Panc1 (cell line): Measurements from ENCODE around the gene CDH19. TPM values are rescaled to one million over a fixed set of nuclear protein-coding genes. Genes with fewer than 3 reads are reported as not detected.

ENCODE experiments used
- ATAC-seq: fragments of 200-7000 bp; cut with Tn5 transposase; 2 replicates; pipeline ENCODE4 v1.9.1; 2020; ENCODE audit warnings: mild to moderate bottlenecking, moderate library complexity
- BruUV-seq: library from RNA; stranded (reverse); fragments of 400-500 nt; replicated peaks from 2 replicates; lab custom pipeline; 2021; lab: Mats Ljungman, UMichigan
- CTCF ChIA-PET: fragments of 300-600 bp; sonication (Branson Sonifier 250); formaldehyde crosslinking; loops from one replicate; lab custom pipeline; 2022; ENCODE audit warnings: antibody characterized with exemption; lab: Charles Lee
- POLR2A ChIA-PET: fragments of 300-600 bp; sonication (Branson Sonifier 250); formaldehyde crosslinking; loops from one replicate; lab custom pipeline; 2022; ENCODE audit warnings: antibody characterized with exemption; lab: Charles Lee
- DNase-seq: peaks from one replicate; pipeline ENCODE4 v3.0.0-alpha.2; 2010; ENCODE audit warnings: low read depth, low spot score
- H3K27ac ChIP-seq: 2 replicates; pipeline ENCODE4 v1.5.1; 2011; ENCODE audit warnings: mild to moderate bottlenecking, low read length, inconsistent platforms
- H3K27me3 ChIP-seq: fragments of 200-500 bp; sonication (Bioruptor generic); 2 replicates; pipeline ENCODE4 v1.6.0; 2014; ENCODE audit warnings: low read length, inconsistent platforms; ENCODE audit not compliant: control insufficient read depth, insufficient read depth
- H3K36me3 ChIP-seq: fragments of 200-500 bp; sonication (Bioruptor generic); 2 replicates; pipeline ENCODE4 v1.5.1; 2014; ENCODE audit warnings: inconsistent platforms, mild to moderate bottlenecking, low read length, moderate library complexity; ENCODE audit not compliant: control insufficient read depth, insufficient read depth
- H3K4me1 ChIP-seq: 2 replicates; pipeline ENCODE4 v1.5.1; 2011; ENCODE audit warnings: inconsistent platforms, mild to moderate bottlenecking, low read length, moderate library complexity; ENCODE audit not compliant: control insufficient read depth, insufficient read depth
- H3K4me3 ChIP-seq, 2 experiments: 2 replicates each; pipeline ENCODE4 v1.5.1; 2011 to 2012; ENCODE audit warnings: low read depth in 2 of 2, low read length in 2 of 2, mild to moderate bottlenecking in 2 of 2, inconsistent platforms in 1 of 2, moderate library complexity in 1 of 2
- H3K9me3 ChIP-seq: fragments of 200-500 bp; sonication (Bioruptor generic); 2 replicates; pipeline ENCODE4 v1.5.1; 2014; ENCODE audit warnings: low read depth, mild to moderate bottlenecking, inconsistent platforms, low read length, moderate library complexity; ENCODE audit not compliant: control insufficient read depth, insufficient read depth
- POLR2AphosphoS5 ChIP-seq: IDR thresholded peaks from 2 replicates; pipeline ENCODE4 v1.6.1; 2012; ENCODE audit warnings: mild to moderate bottlenecking, low read depth, low read length, moderate library complexity
- SIN3A ChIP-seq: IDR thresholded peaks from 2 replicates; pipeline ENCODE4 v1.6.1; 2012; ENCODE audit warnings: low read depth, mild to moderate bottlenecking, low read length, moderate library complexity, borderline replicate concordance; ENCODE audit not compliant: insufficient read depth
- TCF7L2 ChIP-seq: IDR thresholded peaks from 2 replicates; pipeline ENCODE4 v1.6.1; 2011; ENCODE audit warnings: mild to moderate bottlenecking, low read depth, low read length, inconsistent platforms
- in situ Hi-C: cut with HindIII; loops from 2 replicates; pipeline ENCODE4 v1.10.0; 2016; ENCODE audit warnings: low sequenced_read_pairs, low pct_unique_long_range_greater_than_20kb
- intact Hi-C: fragments of 100-400 bp; cut with micrococcal nuclease; formaldehyde crosslinking; loops from one replicate; pipeline ENCODE4 v1.10.0; 2022; ENCODE audit not compliant: unreplicated experiment
- total RNA-seq: library from RNA; stranded (reverse); gene quantifications from one replicate; pipeline ENCODE4 v1.2.1, GENCODE V29; 2021; ENCODE audit not compliant: unreplicated experiment
- TF ChIP-seq, protein P1 (sequence below): fragments of 450-650 bp; IDR thresholded peaks from 2 replicates; pipeline ENCODE4 v1.5.1; 2017; ENCODE audit warnings: mild to moderate bottlenecking
- TF ChIP-seq, protein P2 (sequence below), 2 experiments: IDR thresholded peaks; 2 replicates each; pipeline ENCODE4 v1.6.1; 2011 to 2012; ENCODE audit warnings: low read depth in 2 of 2, control low read depth in 1 of 2, low read length in 1 of 2, mild to moderate bottlenecking in 1 of 2, moderate library complexity in 1 of 2; ENCODE audit not compliant: insufficient read depth in 1 of 2

CDH19 gene
- total RNA-seq, 1 experiment from 2014 or later, result not detected

DNA sequence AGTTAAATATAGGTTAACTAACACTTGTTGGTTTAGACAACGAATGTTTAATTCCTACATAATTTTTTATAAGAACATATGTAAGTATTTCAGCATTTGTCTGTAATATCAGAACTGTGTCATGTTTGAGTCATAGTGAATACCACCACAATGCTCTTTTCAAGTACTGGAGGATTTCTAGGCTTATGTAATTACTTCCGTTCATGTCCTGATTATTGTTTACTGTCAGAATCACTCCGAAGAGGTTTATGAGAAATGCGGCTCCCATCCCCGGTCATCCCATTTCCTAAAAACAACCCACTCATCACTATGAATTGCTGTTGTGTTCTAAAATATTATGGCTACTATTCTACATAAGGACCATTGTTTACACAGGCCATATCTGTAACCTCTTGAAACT lies 45.1 kb downstream of the CDH19 start:
- H3K4me1 ChIP-seq, result no peaks in the 10 kb centered on the region
- H3K27ac ChIP-seq, result no peak overlapping the region
- no peaks in the 10 kb centered on the region for H3K27me3 ChIP-seq
- CTCF ChIA-PET, result no interaction called here
- POLR2A ChIA-PET, result no interaction called here
- no peak for DNase-seq
- intact Hi-C loops, result loop anchor here (5.0 kb wide), 1 partner anchor 314 kb away; no protein-coding TSS in a partner anchor
- no TSS peak for BruUV-seq
- in situ Hi-C loops, result no loop called here
- ATAC-seq, result no peak
- H3K9me3 ChIP-seq, result no peaks in the 10 kb centered on the region
- H3K36me3 ChIP-seq, result no peaks in the 10 kb centered on the region
- TF ChIP-seq, protein P1, sequence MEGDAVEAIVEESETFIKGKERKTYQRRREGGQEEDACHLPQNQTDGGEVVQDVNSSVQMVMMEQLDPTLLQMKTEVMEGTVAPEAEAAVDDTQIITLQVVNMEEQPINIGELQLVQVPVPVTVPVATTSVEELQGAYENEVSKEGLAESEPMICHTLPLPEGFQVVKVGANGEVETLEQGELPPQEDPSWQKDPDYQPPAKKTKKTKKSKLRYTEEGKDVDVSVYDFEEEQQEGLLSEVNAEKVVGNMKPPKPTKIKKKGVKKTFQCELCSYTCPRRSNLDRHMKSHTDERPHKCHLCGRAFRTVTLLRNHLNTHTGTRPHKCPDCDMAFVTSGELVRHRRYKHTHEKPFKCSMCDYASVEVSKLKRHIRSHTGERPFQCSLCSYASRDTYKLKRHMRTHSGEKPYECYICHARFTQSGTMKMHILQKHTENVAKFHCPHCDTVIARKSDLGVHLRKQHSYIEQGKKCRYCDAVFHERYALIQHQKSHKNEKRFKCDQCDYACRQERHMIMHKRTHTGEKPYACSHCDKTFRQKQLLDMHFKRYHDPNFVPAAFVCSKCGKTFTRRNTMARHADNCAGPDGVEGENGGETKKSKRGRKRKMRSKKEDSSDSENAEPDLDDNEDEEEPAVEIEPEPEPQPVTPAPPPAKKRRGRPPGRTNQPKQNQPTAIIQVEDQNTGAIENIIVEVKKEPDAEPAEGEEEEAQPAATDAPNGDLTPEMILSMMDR, result no peak
- TF ChIP-seq POLR2AphosphoS5 (no peak), TCF7L2 (no peak), SIN3A (no peak)
- TF ChIP-seq, protein P2, sequence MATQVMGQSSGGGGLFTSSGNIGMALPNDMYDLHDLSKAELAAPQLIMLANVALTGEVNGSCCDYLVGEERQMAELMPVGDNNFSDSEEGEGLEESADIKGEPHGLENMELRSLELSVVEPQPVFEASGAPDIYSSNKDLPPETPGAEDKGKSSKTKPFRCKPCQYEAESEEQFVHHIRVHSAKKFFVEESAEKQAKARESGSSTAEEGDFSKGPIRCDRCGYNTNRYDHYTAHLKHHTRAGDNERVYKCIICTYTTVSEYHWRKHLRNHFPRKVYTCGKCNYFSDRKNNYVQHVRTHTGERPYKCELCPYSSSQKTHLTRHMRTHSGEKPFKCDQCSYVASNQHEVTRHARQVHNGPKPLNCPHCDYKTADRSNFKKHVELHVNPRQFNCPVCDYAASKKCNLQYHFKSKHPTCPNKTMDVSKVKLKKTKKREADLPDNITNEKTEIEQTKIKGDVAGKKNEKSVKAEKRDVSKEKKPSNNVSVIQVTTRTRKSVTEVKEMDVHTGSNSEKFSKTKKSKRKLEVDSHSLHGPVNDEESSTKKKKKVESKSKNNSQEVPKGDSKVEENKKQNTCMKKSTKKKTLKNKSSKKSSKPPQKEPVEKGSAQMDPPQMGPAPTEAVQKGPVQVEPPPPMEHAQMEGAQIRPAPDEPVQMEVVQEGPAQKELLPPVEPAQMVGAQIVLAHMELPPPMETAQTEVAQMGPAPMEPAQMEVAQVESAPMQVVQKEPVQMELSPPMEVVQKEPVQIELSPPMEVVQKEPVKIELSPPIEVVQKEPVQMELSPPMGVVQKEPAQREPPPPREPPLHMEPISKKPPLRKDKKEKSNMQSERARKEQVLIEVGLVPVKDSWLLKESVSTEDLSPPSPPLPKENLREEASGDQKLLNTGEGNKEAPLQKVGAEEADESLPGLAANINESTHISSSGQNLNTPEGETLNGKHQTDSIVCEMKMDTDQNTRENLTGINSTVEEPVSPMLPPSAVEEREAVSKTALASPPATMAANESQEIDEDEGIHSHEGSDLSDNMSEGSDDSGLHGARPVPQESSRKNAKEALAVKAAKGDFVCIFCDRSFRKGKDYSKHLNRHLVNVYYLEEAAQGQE (IDR thresholded peaks at IDR 0.05; ENCODE audit: insufficient read depth in 1 of 2, low read depth in 2 of 2, low read length in 1 of 2), result no peak
- no peak overlapping the region for H3K4me3 ChIP-seq

DNA sequence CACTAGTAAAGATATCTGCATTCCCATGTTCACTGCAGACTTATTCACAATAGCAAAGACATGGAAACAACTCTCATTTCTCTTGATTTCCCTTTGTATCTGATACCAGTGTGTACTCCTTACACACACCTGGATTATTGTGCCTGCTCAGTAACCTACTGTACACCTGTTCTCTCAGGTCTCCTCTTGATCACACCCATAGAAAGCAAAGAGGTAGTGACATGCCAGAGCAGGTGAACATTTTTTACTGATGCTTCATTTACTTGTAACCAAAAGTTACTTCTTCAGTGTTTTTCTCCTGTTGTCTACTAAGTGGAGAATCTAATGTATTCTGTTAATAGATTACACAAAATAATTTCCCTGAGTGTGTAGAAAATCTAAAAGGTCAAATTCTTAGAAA lies 46.8 kb downstream of the CDH19 start:
- ChIA-PET CTCF (no interaction called here), POLR2A (no interaction called here)
- H3K27ac ChIP-seq, result no peak overlapping the region
- no peaks in the 10 kb centered on the region for H3K27me3 ChIP-seq
- DNase-seq (no peak), ATAC-seq (no peak)
- in situ Hi-C loops (no loop called here), intact Hi-C loops (loop anchor here (5.0 kb wide), 1 partner anchor 315 kb away; no protein-coding TSS in a partner anchor)
- no TSS peak for BruUV-seq
- no peaks in the 10 kb centered on the region for H3K4me1 ChIP-seq
- no peaks in the 10 kb centered on the region for H3K36me3 ChIP-seq
- TF ChIP-seq SIN3A, result no peak
- no peak overlapping the region for H3K4me3 ChIP-seq
- H3K9me3 ChIP-seq, result no peaks in the 10 kb centered on the region

DNA sequence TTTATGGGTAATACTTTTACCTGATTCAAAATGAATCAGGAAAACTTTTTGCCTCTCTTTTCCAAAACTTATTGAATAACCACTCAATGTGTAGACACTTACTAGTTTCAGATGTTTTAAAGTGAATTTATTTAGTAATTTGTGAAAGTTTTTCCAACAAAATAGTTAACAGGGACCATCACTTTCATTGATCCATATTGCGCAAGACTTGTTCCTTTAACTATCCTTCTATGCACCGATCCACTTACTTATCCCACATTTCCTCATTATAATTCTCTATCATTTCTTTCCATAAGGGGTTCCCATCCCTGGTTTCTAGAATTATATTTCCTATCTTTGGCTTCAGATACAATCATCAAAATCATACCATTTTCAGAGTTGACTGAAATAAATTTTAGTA lies 48.3 kb downstream of the CDH19 start:
- H3K9me3 ChIP-seq, result no peaks in the 10 kb centered on the region
- intact Hi-C loops (loop anchor here (5.0 kb wide), 1 partner anchor 317 kb away; no protein-coding TSS in a partner anchor), in situ Hi-C loops (no loop called here)
- CTCF ChIA-PET, result no interaction called here
- ATAC-seq (no peak), DNase-seq (no peak)
- no peak overlapping the region for H3K27ac ChIP-seq
- H3K4me1 ChIP-seq, result no peaks in the 10 kb centered on the region
- BruUV-seq, result no TSS peak
- H3K4me3 ChIP-seq, result no peak overlapping the region
- TF ChIP-seq POLR2AphosphoS5 (no peak), SIN3A (no peak), TCF7L2 (no peak)
- TF ChIP-seq, protein P1, result no peak
- TF ChIP-seq, protein P2 (IDR thresholded peaks at IDR 0.05; ENCODE audit: insufficient read depth in 1 of 2, low read depth in 2 of 2, low read length in 1 of 2), result no peak
- POLR2A ChIA-PET, result no interaction called here
- no peaks in the 10 kb centered on the region for H3K36me3 ChIP-seq
- H3K27me3 ChIP-seq, result no peaks in the 10 kb centered on the region
